Choroid plexus epithelial cell (primary cell): Measurements from ENCODE around the gene CCNE1.

Experiments used
- DNase-seq: peaks from one replicate; pipeline ENCODE4 v3.0.0-alpha.2; 2010; ENCODE audit warnings: low read depth
- H3K4me3 ChIP-seq: 2 replicates; pipeline ENCODE4 v1.5.1; 2011; ENCODE audit warnings: low read depth, mild to moderate bottlenecking, control low read depth, low read length, moderate library complexity
- TF ChIP-seq, protein P1 (sequence below): conservative IDR thresholded peaks from 2 replicates; pipeline ENCODE4 v1.5.1; 2011; ENCODE audit warnings: low read depth, mild to moderate bottlenecking, control low read depth, inconsistent platforms, low read length, moderate library complexity

The CCNE1 gene

DNA sequence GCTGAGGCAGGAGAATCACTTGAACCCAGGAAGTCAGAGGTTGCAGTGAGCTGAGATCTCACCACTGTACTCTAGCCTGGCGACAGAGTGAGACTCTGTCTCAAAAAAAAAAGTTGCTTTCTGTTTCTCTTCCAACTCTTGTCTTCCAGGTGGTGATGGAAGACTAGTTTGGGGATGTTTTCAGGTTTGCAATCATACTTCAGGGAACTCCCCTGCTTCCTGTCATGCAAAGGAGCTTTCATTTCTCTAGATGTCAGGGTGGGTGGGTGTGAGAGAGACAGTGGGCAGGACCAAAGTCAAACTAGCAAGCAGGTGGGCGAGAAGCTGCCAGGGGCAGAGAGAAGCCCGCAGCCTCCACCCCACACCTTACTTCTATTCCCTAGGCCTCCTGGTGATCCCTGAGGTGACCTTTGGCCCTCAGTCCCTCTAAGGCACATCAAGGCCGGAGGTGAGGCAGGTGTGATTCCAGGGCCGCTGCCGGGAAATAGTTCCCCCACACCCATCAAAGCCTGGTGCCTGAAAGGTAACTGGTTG, 25.7 kb downstream of the CCNE1 start:
- no peak overlapping the region for H3K4me3 ChIP-seq
- TF ChIP-seq, protein P1, sequence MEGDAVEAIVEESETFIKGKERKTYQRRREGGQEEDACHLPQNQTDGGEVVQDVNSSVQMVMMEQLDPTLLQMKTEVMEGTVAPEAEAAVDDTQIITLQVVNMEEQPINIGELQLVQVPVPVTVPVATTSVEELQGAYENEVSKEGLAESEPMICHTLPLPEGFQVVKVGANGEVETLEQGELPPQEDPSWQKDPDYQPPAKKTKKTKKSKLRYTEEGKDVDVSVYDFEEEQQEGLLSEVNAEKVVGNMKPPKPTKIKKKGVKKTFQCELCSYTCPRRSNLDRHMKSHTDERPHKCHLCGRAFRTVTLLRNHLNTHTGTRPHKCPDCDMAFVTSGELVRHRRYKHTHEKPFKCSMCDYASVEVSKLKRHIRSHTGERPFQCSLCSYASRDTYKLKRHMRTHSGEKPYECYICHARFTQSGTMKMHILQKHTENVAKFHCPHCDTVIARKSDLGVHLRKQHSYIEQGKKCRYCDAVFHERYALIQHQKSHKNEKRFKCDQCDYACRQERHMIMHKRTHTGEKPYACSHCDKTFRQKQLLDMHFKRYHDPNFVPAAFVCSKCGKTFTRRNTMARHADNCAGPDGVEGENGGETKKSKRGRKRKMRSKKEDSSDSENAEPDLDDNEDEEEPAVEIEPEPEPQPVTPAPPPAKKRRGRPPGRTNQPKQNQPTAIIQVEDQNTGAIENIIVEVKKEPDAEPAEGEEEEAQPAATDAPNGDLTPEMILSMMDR = no peak
- DNase-seq = no peak

DNA sequence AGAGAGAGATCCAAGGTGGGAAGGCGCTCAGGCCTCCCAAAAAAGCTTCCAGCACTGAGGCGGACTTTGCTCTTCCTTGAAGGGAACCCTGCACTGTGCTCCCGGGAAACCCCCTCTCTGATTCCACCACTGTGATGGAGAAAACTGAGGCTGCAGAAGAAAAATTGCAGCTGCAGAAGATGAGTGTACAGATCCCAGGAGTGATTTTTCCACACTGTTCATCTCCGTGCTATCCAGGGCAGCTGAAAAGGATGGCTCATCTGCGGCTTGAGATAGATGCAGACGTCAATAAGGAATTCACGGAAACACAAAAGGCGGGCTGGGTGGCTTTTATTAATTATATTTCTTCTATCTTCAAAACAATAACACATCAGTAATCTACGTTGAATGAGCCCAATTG, 26.2 kb downstream of the CCNE1 start:
- TF ChIP-seq, protein P1 = no peak

DNA sequence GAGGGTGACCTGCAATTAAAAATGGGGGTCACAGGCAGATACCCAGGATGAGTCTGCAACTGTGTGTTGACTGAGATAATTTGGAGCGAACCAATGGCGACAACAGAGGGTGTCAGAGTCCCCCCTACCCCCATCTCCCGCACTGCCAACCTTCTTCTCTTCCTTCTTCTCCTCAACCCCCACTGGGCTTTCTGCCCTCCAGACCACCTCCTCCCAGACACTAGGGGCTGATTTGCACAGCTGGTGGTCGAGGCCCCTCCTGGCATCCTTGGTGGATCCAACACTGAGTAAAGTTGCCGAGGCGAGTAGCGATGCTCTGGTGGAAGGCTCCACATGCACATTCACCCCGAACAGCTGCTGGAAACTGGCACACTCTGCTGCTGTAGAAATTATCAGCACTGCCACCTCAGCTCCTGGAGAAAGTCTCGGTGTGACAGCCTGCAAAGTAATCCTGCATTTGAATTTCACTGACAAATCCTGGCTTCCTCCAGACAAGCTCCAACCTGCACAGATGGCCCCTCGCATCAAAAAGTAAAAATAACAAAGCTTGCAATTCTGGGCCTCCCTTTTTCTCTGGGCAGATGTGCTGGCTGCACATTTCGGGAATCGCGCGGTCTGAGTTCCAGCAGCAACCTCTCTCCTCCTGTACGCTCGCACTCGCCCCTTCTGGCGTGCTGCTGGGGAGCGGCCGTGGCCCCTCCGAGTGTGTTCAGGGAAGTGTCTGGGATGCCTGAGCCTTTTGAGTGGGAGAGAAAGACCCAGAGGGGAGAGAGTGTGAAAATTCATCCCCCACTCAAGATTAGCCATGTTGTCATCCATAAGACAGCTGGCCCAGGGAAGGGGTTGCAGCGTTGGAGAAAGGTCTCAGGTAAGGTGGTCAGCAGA, 28.5 kb downstream of the CCNE1 start:
- TF ChIP-seq, protein P1 = no peak
- no peak overlapping the region for H3K4me3 ChIP-seq
- DNase-seq = no peak

More for the DNA sequence above, 26.2 kb downstream of the CCNE1 start:
- H3K4me3 ChIP-seq = no peak overlapping the region
- DNase-seq = no peak

DNA sequence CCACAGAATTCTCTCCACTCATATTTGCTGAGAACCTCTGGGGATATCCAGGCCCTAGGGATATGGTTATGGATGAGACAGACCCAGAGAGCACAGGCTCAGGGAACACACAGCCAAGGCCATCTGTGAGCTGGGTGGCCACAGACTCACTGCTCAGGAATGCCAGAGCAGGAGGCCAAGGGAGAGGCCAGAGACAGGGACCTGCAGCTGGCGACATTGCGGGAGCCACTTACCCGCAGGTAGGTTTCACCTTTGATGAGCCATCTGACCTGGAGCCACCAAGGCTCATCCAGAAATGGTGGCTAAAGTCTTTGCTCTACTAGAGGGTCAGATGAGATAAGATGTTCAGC, 29.4 kb downstream of the CCNE1 start:
- H3K4me3 ChIP-seq = no peak overlapping the region
- DNase-seq = peak; percentile 7
- TF ChIP-seq, protein P1 = no peak

DNA sequence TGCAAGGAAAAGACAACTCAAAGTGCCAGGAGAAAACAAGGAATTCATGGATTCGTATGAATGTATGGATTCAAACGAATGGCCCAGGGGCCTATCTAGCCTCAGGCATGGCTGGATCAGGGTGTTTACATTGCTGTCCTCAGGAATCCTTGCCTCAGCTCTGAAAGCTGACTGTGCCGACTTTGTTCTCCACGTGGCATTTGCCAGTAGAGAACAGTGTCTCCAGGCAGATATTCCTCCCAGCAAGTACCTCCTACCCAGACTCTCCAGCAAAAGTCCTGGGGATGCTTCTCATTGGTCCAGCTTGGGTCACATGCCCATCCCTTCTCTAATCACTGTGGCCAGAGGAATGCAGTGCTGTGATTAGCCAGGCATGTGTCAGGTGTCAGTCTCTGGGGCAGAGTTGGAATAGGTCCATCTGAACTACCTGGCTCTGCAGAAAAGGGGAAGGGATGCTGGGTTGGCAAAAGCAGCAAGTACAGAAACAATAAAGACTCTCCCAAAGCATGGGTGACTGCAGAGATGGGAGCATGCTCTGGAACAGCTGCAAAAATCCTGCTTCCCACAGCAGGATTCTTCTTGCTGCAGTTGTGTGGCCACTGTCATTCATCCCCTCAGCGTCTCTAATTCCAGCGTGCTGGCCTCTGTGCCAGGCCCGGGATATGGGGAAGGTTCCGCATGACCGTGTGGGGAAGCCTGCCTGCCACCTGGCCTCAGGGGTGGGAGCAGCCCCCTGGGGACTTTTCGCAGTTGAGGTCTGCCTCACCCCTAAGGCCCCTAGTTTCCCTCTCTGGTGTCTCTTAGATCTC, 30.0 kb downstream of the CCNE1 start:
- TF ChIP-seq, protein P1 = no peak
- H3K4me3 ChIP-seq = no peak overlapping the region
- DNase-seq = peak; percentile 82

DNA sequence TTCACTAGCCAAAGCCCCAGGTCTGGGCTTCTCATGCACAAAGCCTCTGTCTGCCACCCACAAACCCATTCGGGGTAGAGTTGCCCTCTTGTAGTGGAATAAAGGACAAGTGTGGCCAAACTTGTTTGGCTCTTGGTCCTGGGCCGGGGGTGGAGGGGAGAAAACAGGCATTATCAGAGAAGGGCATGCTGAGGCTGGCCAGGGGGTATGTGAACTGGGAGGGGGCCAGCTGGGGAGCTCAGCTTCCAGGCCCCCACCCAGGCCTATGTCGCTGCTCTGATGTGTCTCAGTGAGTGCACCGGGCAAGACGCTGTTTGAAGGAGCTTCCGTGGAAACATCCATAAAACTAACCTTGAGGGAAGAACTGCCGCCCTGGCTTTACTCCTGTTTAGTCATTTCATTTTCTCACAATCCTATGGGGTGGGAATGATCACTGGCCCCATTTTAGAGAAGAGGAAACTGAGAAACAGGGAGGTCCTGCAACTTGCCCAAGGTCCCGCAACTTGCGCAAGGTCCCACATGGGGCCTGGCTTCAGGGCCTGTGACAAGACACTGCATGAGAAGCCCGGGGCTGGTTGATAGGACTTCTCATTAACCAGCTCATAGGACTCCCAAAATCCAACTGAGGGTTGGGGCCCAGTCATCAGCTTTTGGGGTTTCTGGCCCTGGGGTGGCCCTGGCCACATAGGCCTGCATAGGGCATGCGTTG, 30.8 kb downstream of the CCNE1 start:
- no peak for DNase-seq
- TF ChIP-seq, protein P1 = no peak
- peak overlapping the region; percentile 52 for H3K4me3 ChIP-seq
